Breast epithelium (tissue), 4 donors: Measurements from ENCODE around the gene C8G. TPM values are rescaled to one million over a fixed set of nuclear protein-coding genes. Genes with fewer than 3 reads are reported as not detected.

Experiments
- DNase-seq, 2 donors: peaks; one replicate each; pipeline ENCODE4 v3.0.0-alpha.2; 2019; ENCODE audit warnings: low spot score in 2 of 2
- H3K27ac ChIP-seq, 2 donors: fragments of 200-600 bp; sonication (generic) in 1 of 2; one replicate each; pipeline ENCODE4 v1.5.1; 2016 to 2019; ENCODE audit warnings: mild to moderate bottlenecking in 1 of 2
- H3K27me3 ChIP-seq, 2 donors: fragments of 200-600 bp; sonication (generic) in 1 of 2; one replicate each; pipeline versions ENCODE4 v1.5.1 to v1.6.0; 2017 to 2019; ENCODE audit warnings: control low read depth in 1 of 2, mild to moderate bottlenecking in 1 of 2
- H3K36me3 ChIP-seq: fragments of 200-600 bp; one replicate; pipeline ENCODE4 v1.5.1; 2019
- H3K4me1 ChIP-seq, 2 donors: fragments of 200-600 bp; sonication (generic); one replicate each; pipeline ENCODE4 v1.5.1; 2016 to 2019; ENCODE audit warnings: control low read depth in 1 of 2
- H3K4me3 ChIP-seq, 3 donors: fragments of 200-600 bp; sonication (generic); 1 replicate in 2 of 3; 2 replicates in 1 of 3; pipeline ENCODE4 v1.5.1; 2016 to 2019; ENCODE audit warnings: mild to moderate bottlenecking in 3 of 3, moderate library complexity in 2 of 3
- H3K9me3 ChIP-seq, 2 donors: fragments of 200-600 bp; sonication (generic) in 1 of 2; one replicate each; pipeline ENCODE4 v1.5.1; 2016 to 2019; ENCODE audit warnings: control low read depth in 1 of 2
- CTCF ChIP-seq, 3 donors: fragments of 450-650 bp; IDR thresholded peaks; one replicate each; pipeline ENCODE4 v1.5.1; 2016 to 2017; ENCODE audit warnings: antibody characterized with exemption in 3 of 3, mild to moderate bottlenecking in 3 of 3, moderate library complexity in 3 of 3
- POLR2A ChIP-seq: fragments of 450-650 bp; IDR thresholded peaks from one replicate; pipeline ENCODE4 v1.6.1; 2016; ENCODE audit warnings: antibody characterized with exemption, mild to moderate bottlenecking, moderate library complexity
- POLR2AphosphoS5 ChIP-seq, 3 donors: sonication (generic); formaldehyde crosslinking; IDR thresholded peaks; one replicate each; pipeline ENCODE4 v1.6.1; 2017; ENCODE audit warnings: antibody characterized with exemption in 3 of 3
- intact Hi-C: fragments of 100-400 bp; cut with DNase I; formaldehyde crosslinking; loops from one replicate; pipeline ENCODE4 v1.15.1; 2023; ENCODE audit warnings: low total_unique reads
- total RNA-seq, 3 donors: library from RNA; depleted of rRNA; stranded (reverse); fragments of >200 nt; gene quantifications; one replicate each; pipeline ENCODE4 v1.1.0, GENCODE V29; 2016

The C8G gene
- total RNA-seq, 3 donors from 2014 or later = not detected

GRCh38 chr9:136935651-136936050 lies 9.4 kb upstream of the C8G start:
- DNase-seq = no peak
- H3K36me3 ChIP-seq = no peaks in the 10 kb centered on the region
- no peak overlapping the region for H3K4me3 ChIP-seq
- H3K9me3 ChIP-seq = no peaks in the 10 kb centered on the region
- TF ChIP-seq POLR2AphosphoS5 (IDR thresholded peaks at IDR 0.05) = no peak
- TF ChIP-seq CTCF (IDR thresholded peaks at IDR 0.05) = no peak
- no peak for TF ChIP-seq POLR2A
- no peaks in the 10 kb centered on the region for H3K4me1 ChIP-seq
- H3K27me3 ChIP-seq = no peaks in the 10 kb centered on the region
- H3K27ac ChIP-seq = no peak overlapping the region
- intact Hi-C loops = no loop called here

- H3K4me1 ChIP-seq = no peaks in the 10 kb centered on the region
- H3K27me3 ChIP-seq = no peaks in the 10 kb centered on the region
- no peak overlapping the region for H3K4me3 ChIP-seq
- H3K27ac ChIP-seq = no peak overlapping the region
- H3K36me3 ChIP-seq = peaks cover 7% of the 10 kb centered on the region
- TF ChIP-seq CTCF (IDR thresholded peaks at IDR 0.05) (no peak), POLR2AphosphoS5 (IDR thresholded peaks at IDR 0.05) (no peak), POLR2A (no peak)
- no peaks in the 10 kb centered on the region for H3K9me3 ChIP-seq
- intact Hi-C loops = no loop called here
- DNase-seq = no peak
Observed at GRCh38 chr9:136936645-136937170, 8.3 kb upstream of the C8G start.

- no peak for TF ChIP-seq POLR2AphosphoS5 (IDR thresholded peaks at IDR 0.05)
Observed at GRCh38 chr9:136937186-136938001, 7.6 kb upstream of the C8G start.

GRCh38 chr9:136939431-136939995 lies 5.5 kb upstream of the C8G start:
- DNase-seq = no peak
- Histone ChIP-seq H3K4me3 (no peak overlapping the region), H3K27ac (no peak overlapping the region), H3K36me3 (peaks cover 11% of the 10 kb centered on the region), H3K9me3 (no peaks in the 10 kb centered on the region), H3K4me1 (peaks cover 8 to 10% of the 10 kb centered on the region in 2 donors), H3K27me3 (no peaks in the 10 kb centered on the region)
- intact Hi-C loops = no loop called here
- TF ChIP-seq POLR2AphosphoS5 (IDR thresholded peaks at IDR 0.05) (no peak), CTCF (IDR thresholded peaks at IDR 0.05) (no peak)

More at GRCh38 chr9:136937186-136938001, 7.6 kb upstream of the C8G start:
- H3K4me1 ChIP-seq = no peaks in the 10 kb centered on the region
- peaks cover 11% of the 10 kb centered on the region for H3K36me3 ChIP-seq
- intact Hi-C loops = no loop called here
- no peak overlapping the region for H3K4me3 ChIP-seq
- DNase-seq = no peak
- no peak overlapping the region for H3K27ac ChIP-seq
- H3K27me3 ChIP-seq = no peaks in the 10 kb centered on the region
- H3K9me3 ChIP-seq = no peaks in the 10 kb centered on the region

- Histone ChIP-seq H3K36me3 (peaks cover 11% of the 10 kb centered on the region), H3K9me3 (no peaks in the 10 kb centered on the region), H3K27ac (no peak overlapping the region), H3K4me1 (peaks cover 8 to 10% of the 10 kb centered on the region in 2 donors), H3K27me3 (no peaks in the 10 kb centered on the region), H3K4me3 (no peak overlapping the region)
- intact Hi-C loops = no loop called here
- TF ChIP-seq POLR2A (no peak), CTCF (IDR thresholded peaks at IDR 0.05) (no peak), POLR2AphosphoS5 (IDR thresholded peaks at IDR 0.05) (no peak)
- no peak for DNase-seq
Observed at GRCh38 chr9:136939996-136940525, 5.0 kb upstream of the C8G start.
